Measurements from ENCODE around the gene SLC25A21.

Gene SLC25A21

GRCh38 chr14:37045340-37046061 is 126.9 kb downstream of the SLC25A21 start:
- no peak for DNase-seq (ENCODE audit: low read depth in 2 of 2)

DNA sequence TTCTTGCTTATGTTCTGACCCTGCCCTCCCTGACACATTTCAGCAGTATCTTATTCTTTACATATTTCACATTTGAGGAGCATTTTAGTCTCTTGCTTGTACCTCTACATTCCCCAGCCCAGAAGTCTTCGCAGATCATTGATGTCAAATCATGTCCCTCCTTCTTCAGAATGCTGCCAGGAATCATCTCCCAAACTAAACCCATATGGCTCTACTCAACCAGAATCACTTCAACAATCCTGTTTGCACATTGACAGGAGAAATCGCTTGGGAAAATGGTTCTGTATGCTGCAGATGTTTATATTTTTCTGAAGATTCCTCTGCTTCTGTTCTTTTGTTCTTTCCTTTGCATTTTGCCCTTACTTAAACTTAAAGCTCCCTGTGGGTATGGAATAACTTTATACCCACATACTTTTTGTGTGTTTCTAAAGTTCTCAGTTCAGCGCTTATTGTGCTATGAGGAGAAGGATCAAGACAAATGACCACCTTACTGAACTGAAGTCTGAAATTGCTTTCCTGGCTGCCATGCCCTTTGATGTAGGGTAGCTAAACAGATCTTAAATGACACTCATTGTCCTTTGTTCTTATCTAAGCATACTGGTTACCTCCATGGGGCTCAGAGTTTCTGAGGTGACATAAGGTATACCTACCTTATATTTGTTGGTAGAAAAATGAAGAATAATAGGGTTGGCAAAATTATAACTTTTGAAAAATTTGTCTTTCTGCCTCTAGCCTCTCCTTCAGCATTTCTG is 134.6 kb downstream of the SLC25A21 start:
- DNase-seq (ENCODE audit: low read depth in 2 of 2) = no peak

DNA sequence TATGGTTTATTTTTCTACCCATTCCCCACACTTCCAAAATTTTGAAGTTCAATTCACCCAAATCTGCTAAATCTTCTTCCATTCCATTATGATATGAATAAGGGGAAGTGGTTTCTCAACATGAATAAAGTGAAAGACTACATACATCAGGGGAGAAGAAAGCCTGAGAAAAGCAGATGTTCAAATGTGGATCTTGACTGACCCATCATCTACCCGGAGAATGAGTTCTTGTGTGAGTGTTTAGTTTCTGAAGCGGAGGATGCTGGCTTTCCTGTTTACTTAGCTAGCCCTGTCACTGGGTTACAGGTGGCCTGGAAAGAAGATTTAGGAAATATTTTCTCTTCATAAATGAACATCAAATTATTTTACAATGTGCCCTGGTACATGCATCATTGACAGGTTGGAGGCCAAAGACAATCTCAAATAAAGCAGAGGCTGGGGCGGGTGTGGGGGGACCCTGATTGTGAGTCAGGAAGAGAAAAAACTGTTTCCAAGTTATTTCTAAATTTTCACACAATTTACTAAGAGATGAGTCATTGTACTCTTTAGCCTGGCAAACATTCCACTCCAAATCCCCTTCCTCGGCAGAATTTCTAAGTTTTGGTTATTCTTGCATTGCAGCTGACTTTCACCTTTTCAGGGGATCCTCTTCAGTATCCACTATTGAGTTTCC is 135.6 kb downstream of the SLC25A21 start:
- no peak for DNase-seq (ENCODE audit: low read depth in 2 of 2)

DNA sequence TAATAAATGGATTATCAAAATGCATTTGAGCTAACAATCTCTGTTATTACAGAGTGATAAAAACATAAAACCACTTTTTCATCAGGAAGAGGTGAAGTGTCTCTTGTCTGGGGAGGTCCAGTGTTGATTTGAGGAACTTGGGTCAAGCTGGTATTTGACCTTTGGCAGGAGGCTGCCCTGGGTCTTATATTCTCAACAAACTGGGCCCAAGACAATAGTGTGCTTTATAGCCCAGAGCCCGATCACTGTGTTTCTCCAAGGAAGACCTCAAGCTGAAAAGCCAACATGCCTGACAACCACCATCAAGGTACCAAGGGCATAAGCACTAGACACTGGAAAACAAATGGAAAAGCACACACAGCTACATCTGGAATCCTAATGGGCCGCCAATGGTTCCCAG is 137.0 kb downstream of the SLC25A21 start:
- DNase-seq (ENCODE audit: low read depth in 2 of 2) = no peak

GRCh38 chr14:37034410-37035285 is 137.8 kb downstream of the SLC25A21 start:
- DNase-seq (ENCODE audit: low read depth in 2 of 2) = no peak

DNA sequence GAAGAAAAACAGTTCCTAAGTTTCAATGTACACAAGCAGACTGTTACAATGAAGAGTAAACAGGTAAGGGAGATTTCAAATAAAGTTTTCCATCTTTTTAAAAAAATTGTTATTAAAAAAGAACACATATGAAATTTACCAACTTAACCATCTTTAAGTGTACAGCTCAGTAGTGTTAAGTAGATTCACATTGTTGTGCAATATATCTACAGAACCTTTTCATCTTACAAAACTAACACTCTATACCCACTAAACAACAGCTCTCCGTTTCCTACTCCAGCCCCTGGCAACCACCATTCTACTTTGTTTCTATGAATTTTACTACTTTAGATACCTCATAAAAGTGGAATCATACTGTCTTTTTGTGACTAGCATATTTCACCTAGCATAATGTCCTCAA is 139.5 kb downstream of the SLC25A21 start:
- DNase-seq (ENCODE audit: low read depth in 2 of 2) = no peak

DNA sequence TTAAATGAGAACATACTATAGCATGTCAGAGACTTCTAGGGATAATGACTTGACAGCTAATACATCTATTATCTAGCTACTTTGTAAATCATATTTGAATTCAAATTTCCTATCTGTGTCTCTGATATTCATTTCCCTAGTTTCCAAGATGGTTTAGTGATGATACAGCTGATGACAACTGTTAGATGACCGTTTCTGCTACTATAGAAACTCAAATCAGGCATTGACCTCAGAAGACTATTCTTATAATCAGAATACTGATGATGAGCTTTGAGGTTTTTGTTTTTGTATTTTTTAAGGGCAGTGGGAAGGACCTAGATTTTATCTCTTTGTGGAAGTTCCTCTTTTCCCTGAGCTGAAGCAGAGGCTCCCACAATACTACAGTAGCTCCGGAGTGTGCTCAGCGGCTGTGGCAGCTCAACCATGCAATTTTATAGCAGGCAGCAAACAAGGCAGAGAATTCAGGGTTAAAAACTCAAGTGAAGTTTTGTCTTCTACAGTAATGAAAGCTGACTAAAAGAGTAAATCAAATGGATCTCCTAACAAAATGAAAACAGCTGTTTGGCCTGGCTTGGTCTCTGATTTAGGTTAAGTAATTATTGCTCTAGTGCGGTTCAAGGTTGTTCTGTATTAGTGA is 145.1 kb downstream of the SLC25A21 start:
- DNase-seq (ENCODE audit: low read depth in 2 of 2) = no peak

- DNase-seq (ENCODE audit: low read depth in 2 of 2) = no peak
Measured at GRCh38 chr14:37023875-37024565, 148.4 kb downstream of the SLC25A21 start.

GRCh38 chr14:37021390-37021789 is 151.0 kb downstream of the SLC25A21 start:
- DNase-seq (ENCODE audit: low read depth in 2 of 2) = no peak

DNA sequence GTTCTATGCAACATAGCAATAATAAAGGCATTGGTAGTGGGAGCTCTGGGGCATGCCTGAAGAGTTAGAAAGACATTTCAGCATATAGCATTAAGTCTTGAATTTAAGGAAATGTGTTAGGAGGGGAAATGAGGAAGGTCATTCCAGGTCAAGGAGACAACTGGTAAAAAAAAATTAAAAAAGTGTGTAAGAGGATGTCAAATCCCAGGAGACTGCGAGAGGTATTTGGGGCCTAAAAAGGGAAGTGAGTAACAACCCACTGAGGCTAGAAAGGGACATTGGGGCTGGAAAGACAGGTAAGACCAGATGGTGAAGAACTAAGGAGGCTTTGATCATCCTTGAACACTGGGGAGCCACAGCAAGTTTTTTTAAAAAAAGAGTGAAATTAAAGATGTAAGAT is 152.9 kb downstream of the SLC25A21 start:
- no peak for DNase-seq (ENCODE audit: low read depth in 2 of 2)

DNA sequence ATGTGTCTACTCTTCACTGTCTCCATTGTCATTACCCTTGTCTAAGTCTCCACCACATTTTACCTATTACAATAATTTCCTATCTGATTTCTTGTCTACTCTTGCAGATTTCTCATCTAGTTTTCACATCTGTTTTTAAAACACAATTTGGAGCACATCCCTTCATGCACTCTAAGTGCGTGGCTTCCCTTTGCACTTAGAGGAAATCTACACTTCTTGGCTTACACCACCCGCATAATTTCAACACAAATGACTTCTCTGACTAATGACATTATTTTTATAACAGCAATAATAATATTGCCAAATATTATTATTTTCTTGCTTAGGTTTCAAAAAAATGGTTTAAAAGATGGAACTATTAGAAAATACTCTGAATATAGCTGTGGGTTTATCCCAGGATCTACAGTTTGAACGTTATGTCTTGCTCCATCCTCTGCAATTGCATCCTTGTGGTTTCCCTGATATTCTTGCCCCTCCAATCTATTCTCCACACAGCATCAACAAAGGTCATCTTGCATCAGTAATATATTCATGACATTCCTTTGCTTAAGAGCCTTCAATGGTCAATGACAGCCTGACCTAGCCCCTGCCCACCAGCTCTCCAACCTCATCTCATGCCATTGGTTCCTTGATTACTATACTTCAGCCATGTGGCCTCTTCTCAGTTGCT is 153.7 kb downstream of the SLC25A21 start:
- DNase-seq (ENCODE audit: low read depth in 2 of 2) = no peak

GRCh38 chr14:37013078-37013477 is 159.3 kb downstream of the SLC25A21 start:
- no peak for DNase-seq (ENCODE audit: low read depth in 2 of 2)

- DNase-seq (ENCODE audit: low read depth in 2 of 2) = no peak
Measured at GRCh38 chr14:36998686-36999085, 173.7 kb downstream of the SLC25A21 start.

- no peak for DNase-seq (ENCODE audit: low read depth in 2 of 2)
Measured at GRCh38 chr14:36997843-36998242, 174.6 kb downstream of the SLC25A21 start.

- DNase-seq (ENCODE audit: low read depth in 2 of 2) = no peak
Measured at GRCh38 chr14:36996857-36997590, 175.4 kb downstream of the SLC25A21 start.

DNA sequence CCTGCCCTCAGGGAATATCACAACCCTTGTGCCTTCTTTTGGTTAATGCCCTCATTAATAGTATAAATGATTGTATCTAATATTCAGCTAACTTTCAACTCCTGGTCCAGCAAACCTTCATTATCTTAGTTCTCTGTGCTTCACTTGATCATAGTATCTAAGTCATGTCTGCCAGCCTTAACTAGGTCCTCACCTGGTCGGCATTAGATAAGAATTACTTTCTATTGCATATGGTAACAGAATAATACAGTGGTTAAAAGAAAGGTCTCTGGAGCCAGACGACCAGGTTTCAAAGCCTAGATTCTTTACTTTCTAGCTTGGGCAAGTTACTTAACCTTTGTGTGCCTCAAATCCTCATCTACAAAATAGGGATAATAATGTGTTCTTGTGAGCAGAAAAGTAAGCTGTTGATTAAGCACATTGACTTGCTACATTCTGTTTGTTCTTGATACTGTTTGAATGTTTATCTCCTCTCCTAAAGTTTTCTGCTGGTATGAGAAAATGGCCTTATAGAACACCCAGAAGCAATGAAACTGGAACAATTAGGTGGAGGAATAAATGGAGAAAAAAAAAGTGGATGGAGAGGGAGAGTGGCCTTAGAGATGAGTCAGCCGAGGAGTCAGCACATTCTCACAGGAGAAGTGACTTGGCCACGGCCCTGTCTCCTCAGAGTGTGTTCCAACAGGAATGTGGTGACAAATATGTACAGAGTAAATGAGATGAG is 176.1 kb downstream of the SLC25A21 start:
- DNase-seq (ENCODE audit: low read depth in 2 of 2) = no peak

GRCh38 chr14:36989806-36990205 is 182.6 kb downstream of the SLC25A21 start:
- no peak for DNase-seq (ENCODE audit: low read depth in 2 of 2)

- DNase-seq (ENCODE audit: low read depth in 2 of 2) = no peak
Measured at GRCh38 chr14:36988989-36989388, 183.4 kb downstream of the SLC25A21 start.

- no peak for DNase-seq (ENCODE audit: low read depth in 2 of 2)
Measured at GRCh38 chr14:36988568-36988967, 183.8 kb downstream of the SLC25A21 start.

All from stimulated activated CD8-positive, alpha-beta memory T cell treated with anti-CD3 and anti-CD28 coated beads, Interleukin-7, amount 100 ng/mL, for 4 hours (primary cell).